NCI-H510A treated with DMSO at 0.1 percent for 48 hours (cell line): ENCODE results near the gene SERPINB11.
"Not testable (repeated sequence)": the region's sequence is repeated elsewhere in the genome, so short reads cannot be mapped to it uniquely, and the experiment has no call there.

ENCODE experiments used
- DNase-seq: peaks from one replicate; lab custom pipeline; 2025; lab: John Stamatoyannopoulos, UW

Gene SERPINB11

DNA sequence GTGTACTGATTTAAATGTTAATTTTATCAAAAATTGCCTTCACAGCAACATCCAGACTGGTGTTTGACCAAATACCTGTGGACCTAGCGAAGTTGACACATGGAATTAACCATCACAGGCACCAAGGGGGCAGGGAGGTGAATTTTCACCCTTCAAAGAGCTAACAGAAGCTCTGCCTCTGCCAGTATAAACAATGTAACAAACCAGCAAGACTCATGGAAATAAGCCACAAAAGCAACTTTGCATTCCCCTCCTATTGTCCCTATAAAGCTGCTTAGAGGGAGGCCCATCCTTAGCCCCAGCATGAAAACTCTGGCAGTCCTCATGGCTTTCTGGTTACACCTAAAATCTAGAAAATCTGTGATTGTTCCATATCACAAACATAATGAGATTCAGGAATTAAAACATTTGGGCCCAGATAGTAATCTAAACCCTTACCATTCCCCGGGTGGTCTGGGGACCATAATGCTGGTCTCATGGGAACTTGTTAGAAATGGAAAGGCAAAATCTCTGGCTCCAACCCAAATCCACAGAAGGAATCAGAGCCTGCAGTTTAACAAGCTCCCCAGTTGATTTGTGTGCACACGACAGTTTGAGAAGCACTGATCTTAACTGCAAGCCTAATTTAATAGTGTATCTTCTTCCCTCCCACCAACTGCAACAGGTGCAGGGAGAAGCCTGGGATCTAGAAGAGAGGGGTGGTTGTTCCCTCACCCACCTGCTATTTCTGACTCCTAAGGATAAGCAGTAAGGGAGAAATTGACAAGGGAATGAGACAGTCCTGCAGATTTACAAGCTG, 23.1 kb downstream of the SERPINB11 start:
- no peak for DNase-seq

- DNase-seq = no peak
Measured at GRCh38 chr18:63730773-63731172, 28.0 kb downstream of the SERPINB11 start.

GRCh38 chr18:63731215-63731614, 28.5 kb downstream of the SERPINB11 start:
- DNase-seq = no peak

DNA sequence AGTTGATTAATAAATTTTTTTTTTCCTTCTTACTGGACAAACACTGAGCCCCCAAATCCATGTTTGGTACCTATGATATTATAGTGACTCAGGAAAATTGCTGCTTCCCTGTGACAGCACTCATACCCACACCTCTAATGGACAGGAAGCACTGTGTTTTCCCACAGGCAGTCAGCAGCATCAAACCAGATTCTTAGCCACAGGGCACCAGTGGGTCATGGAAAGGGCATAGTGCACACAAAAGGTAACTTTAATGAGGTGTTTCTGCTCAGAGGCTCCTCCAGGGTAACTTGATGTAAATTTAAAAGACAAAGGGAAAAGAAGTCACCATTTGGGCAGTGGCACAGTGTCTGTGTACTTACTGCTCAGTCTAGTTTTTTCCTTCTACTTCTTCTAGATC, 34.1 kb downstream of the SERPINB11 start:
- DNase-seq = no peak

DNA sequence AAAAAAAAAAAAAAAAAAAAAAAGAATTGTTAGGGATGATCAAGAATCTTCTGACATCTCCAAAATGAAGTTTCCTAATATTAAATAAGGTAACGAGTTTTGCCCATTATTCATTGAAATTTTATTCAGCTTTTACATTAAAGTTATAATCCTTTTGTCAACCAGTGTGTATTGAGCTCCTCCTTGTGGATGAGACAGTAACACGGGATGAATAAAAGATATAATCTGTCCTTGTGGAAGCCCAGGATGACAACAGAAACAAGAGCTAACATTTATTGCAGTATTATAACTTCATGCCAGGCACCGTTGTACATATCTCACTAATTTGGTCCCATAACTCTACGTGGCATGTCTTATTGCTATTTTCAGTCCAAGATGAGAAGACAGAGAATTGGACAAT, 39.0 kb downstream of the SERPINB11 start:
- DNase-seq = peak; percentile 21

DNA sequence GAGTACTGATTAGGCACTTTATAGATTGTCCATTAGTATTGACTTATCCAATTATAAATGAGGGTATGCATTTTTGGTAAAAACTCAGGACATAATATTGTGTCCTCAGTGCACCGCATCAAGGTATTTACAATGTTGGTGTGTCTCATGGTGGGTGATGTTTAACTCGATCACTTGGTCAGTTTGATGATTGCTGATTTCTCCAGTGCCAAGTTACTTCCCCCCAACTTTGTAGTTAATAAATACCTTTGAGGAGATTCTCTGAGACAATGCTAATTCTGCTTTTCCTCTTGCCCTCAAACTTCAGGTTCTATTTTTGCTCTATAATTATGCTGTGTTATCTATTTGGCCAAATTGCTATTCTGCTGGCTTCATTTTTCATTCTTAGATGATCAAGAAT, 44.2 kb downstream of the SERPINB11 start:
- no peak for DNase-seq

DNA sequence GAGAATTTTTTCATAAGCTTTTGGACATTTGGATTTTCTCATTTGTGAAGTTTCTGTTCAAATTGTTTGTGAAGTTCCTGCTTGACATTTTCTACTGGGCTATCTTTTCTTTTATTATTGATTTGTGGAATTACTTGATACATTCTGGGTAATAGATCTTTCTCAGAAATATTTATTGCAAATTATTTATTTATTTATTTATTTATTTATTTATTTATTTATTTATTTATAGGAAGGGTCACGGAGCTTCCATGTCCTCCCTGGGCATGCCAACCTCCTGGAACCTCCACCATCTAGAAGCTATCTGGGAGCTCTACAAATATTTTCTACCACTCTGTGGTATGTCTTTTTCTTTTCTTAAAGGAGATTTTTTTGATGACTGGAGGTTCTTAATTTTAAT, 46.7 kb downstream of the SERPINB11 start:
- DNase-seq = no peak

- no peak for DNase-seq
Measured at GRCh38 chr18:63752636-63753035, 49.9 kb downstream of the SERPINB11 start.

DNA sequence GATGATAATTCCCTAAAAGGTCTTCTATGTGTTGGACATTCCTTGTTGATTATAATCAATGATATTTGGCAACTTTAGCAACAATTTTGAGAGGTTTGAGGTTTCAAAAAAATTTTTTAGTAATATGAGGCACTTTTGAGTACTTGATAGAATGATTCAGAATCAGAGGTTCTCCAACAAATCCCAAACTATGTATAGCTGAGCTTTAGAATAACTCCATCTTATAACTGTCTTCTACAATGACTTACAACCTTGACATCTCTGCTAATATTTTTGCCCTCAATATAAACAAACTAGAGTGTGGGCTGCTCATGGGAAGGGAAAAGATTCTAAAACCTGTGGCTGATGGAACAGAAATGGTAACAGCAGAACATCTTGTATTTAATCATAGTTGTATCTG, 50.9 kb downstream of the SERPINB11 start:
- DNase-seq = no peak

GRCh38 chr18:63757541-63757940, 54.8 kb downstream of the SERPINB11 start:
- no peak for DNase-seq

GRCh38 chr18:63758615-63759240, 56.0 kb downstream of the SERPINB11 start:
- DNase-seq = peak; percentile 56

GRCh38 chr18:63759786-63760185, 57.0 kb downstream of the SERPINB11 start:
- not testable (repeated sequence) for DNase-seq

DNA sequence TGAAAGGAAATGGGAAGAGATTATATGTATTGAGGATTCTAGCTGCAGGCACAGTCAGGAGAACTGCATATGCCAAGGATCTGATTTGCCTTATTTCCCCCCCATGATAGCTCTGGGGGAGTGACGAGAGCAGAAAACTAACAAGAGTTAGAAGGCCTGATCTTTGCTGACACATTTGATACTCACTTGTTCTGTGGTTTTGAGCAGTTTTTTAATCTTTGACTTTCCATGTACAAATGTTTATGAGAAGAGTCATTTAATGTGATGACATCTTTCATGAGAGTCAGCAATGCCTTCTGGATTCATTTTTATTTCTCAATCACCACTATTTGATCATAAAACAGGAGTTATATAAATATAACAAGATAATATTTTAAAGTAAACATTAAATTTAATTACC, 59.8 kb downstream of the SERPINB11 start:
- DNase-seq = no peak

GRCh38 chr18:63763831-63764600, 61.3 kb downstream of the SERPINB11 start:
- no peak for DNase-seq

- no peak for DNase-seq
Measured at GRCh38 chr18:63765837-63766236, 63.1 kb downstream of the SERPINB11 start.
